Activated T-cell treated with anti-CD3 and anti-CD28 coated beads, Interleukin-2, amount 50 U/mL, for 24 hours (primary cell): ENCODE measurements around the gene KIT.

Experiments
- DNase-seq: peaks from one replicate; pipeline ENCODE4 v3.0.0-alpha.2; 2020
- H3K27ac Mint-ChIP-seq: 2 replicates; pipeline ENCODE4 v1.8.0; 2020; ENCODE audit warnings: mild to moderate bottlenecking, mixed read lengths
- H3K27me3 Mint-ChIP-seq: 2 replicates; pipeline ENCODE4 v1.8.0; 2020; ENCODE audit warnings: mixed read lengths
- H3K36me3 Mint-ChIP-seq: 2 replicates; pipeline ENCODE4 v1.8.0; 2020; ENCODE audit warnings: low read depth, mixed read lengths
- H3K4me1 Mint-ChIP-seq: 2 replicates; pipeline ENCODE4 v1.8.0; 2020; ENCODE audit warnings: low read depth, mixed read lengths
- H3K4me3 Mint-ChIP-seq: 2 replicates; pipeline ENCODE4 v1.8.0; 2020; ENCODE audit warnings: mild to moderate bottlenecking, moderate library complexity, mixed read lengths
- H3K9me3 Mint-ChIP-seq: 2 replicates; pipeline ENCODE4 v1.8.0; 2020; ENCODE audit warnings: mixed read lengths

The KIT gene

GRCh38 chr4:54675721-54676461, 18.1 kb downstream of the KIT start:
- Mint-ChIP-seq H3K36me3 (no peaks in the 10 kb centered on the region), H3K4me1 (no peaks in the 10 kb centered on the region), H3K4me3 (no peak overlapping the region), H3K9me3 (no peaks in the 10 kb centered on the region), H3K27me3 (peaks cover 4% of the 10 kb centered on the region), H3K27ac (no peak overlapping the region)
- no peak for DNase-seq

GRCh38 chr4:54676658-54677057, 18.9 kb downstream of the KIT start:
- peaks cover 4% of the 10 kb centered on the region for H3K27me3 Mint-ChIP-seq
- H3K9me3 Mint-ChIP-seq = no peaks in the 10 kb centered on the region
- no peaks in the 10 kb centered on the region for H3K4me1 Mint-ChIP-seq
- no peak for DNase-seq
- H3K4me3 Mint-ChIP-seq = no peak overlapping the region
- H3K36me3 Mint-ChIP-seq = no peaks in the 10 kb centered on the region
- H3K27ac Mint-ChIP-seq = no peak overlapping the region

GRCh38 chr4:54677416-54677815, 19.7 kb downstream of the KIT start:
- no peaks in the 10 kb centered on the region for H3K4me1 Mint-ChIP-seq
- DNase-seq = no peak
- H3K27ac Mint-ChIP-seq = no peak overlapping the region
- peaks cover 4% of the 10 kb centered on the region for H3K27me3 Mint-ChIP-seq
- H3K36me3 Mint-ChIP-seq = no peaks in the 10 kb centered on the region
- H3K4me3 Mint-ChIP-seq = no peak overlapping the region
- H3K9me3 Mint-ChIP-seq = no peaks in the 10 kb centered on the region

GRCh38 chr4:54677853-54678650, 20.3 kb downstream of the KIT start:
- H3K4me1 Mint-ChIP-seq = no peaks in the 10 kb centered on the region
- peaks cover 4% of the 10 kb centered on the region for H3K27me3 Mint-ChIP-seq
- H3K4me3 Mint-ChIP-seq = no peak overlapping the region
- no peaks in the 10 kb centered on the region for H3K9me3 Mint-ChIP-seq
- no peaks in the 10 kb centered on the region for H3K36me3 Mint-ChIP-seq
- H3K27ac Mint-ChIP-seq = no peak overlapping the region
- DNase-seq = no peak

GRCh38 chr4:54678826-54679225, 21.1 kb downstream of the KIT start:
- Mint-ChIP-seq H3K36me3 (no peaks in the 10 kb centered on the region), H3K4me1 (peaks cover 4% of the 10 kb centered on the region), H3K4me3 (no peak overlapping the region), H3K27me3 (peaks cover 4% of the 10 kb centered on the region), H3K27ac (no peak overlapping the region), H3K9me3 (no peaks in the 10 kb centered on the region)
- DNase-seq = no peak

GRCh38 chr4:54679813-54680212, 22.1 kb downstream of the KIT start:
- no peak for DNase-seq
- Mint-ChIP-seq H3K27me3 (peaks cover 4% of the 10 kb centered on the region), H3K9me3 (no peaks in the 10 kb centered on the region), H3K27ac (no peak overlapping the region), H3K4me1 (peaks cover 13% of the 10 kb centered on the region), H3K36me3 (no peaks in the 10 kb centered on the region), H3K4me3 (no peak overlapping the region)

- DNase-seq = peak; percentile 60
- Mint-ChIP-seq H3K27ac (peak overlapping the region; percentile 8), H3K4me3 (no peak overlapping the region), H3K27me3 (no peaks in the 10 kb centered on the region), H3K4me1 (peaks cover 21% of the 10 kb centered on the region), H3K36me3 (no peaks in the 10 kb centered on the region), H3K9me3 (no peaks in the 10 kb centered on the region)
These were observed 26.0 kb downstream of the KIT start for GRCh38 chr4:54683616-54684346.

GRCh38 chr4:54685810-54686209, 28.1 kb downstream of the KIT start:
- H3K9me3 Mint-ChIP-seq = no peaks in the 10 kb centered on the region
- no peak for DNase-seq
- H3K27ac Mint-ChIP-seq = no peak overlapping the region
- H3K27me3 Mint-ChIP-seq = no peaks in the 10 kb centered on the region
- H3K4me3 Mint-ChIP-seq = no peak overlapping the region
- no peaks in the 10 kb centered on the region for H3K36me3 Mint-ChIP-seq
- H3K4me1 Mint-ChIP-seq = peaks cover 21% of the 10 kb centered on the region

GRCh38 chr4:54687887-54688841, 30.4 kb downstream of the KIT start:
- Mint-ChIP-seq H3K9me3 (no peaks in the 10 kb centered on the region), H3K27ac (no peak overlapping the region), H3K27me3 (no peaks in the 10 kb centered on the region), H3K36me3 (no peaks in the 10 kb centered on the region), H3K4me3 (no peak overlapping the region), H3K4me1 (peaks cover 21% of the 10 kb centered on the region)
- DNase-seq = no peak

GRCh38 chr4:54695337-54695736, 37.6 kb downstream of the KIT start:
- Mint-ChIP-seq H3K4me3 (no peak overlapping the region), H3K36me3 (no peaks in the 10 kb centered on the region), H3K4me1 (no peaks in the 10 kb centered on the region), H3K9me3 (no peaks in the 10 kb centered on the region), H3K27me3 (no peaks in the 10 kb centered on the region), H3K27ac (no peak overlapping the region)
- no peak for DNase-seq

GRCh38 chr4:54695788-54696187, 38.0 kb downstream of the KIT start:
- H3K27ac Mint-ChIP-seq = no peak overlapping the region
- no peaks in the 10 kb centered on the region for H3K27me3 Mint-ChIP-seq
- no peaks in the 10 kb centered on the region for H3K9me3 Mint-ChIP-seq
- DNase-seq = no peak
- no peaks in the 10 kb centered on the region for H3K36me3 Mint-ChIP-seq
- H3K4me1 Mint-ChIP-seq = no peaks in the 10 kb centered on the region
- no peak overlapping the region for H3K4me3 Mint-ChIP-seq

GRCh38 chr4:54696649-54697048, 38.9 kb downstream of the KIT start:
- no peak for DNase-seq
- H3K36me3 Mint-ChIP-seq = no peaks in the 10 kb centered on the region
- no peaks in the 10 kb centered on the region for H3K27me3 Mint-ChIP-seq
- H3K27ac Mint-ChIP-seq = no peak overlapping the region
- no peak overlapping the region for H3K4me3 Mint-ChIP-seq
- no peaks in the 10 kb centered on the region for H3K4me1 Mint-ChIP-seq
- H3K9me3 Mint-ChIP-seq = no peaks in the 10 kb centered on the region

- no peaks in the 10 kb centered on the region for H3K9me3 Mint-ChIP-seq
- H3K4me1 Mint-ChIP-seq = no peaks in the 10 kb centered on the region
- H3K27me3 Mint-ChIP-seq = no peaks in the 10 kb centered on the region
- no peak for DNase-seq
- H3K27ac Mint-ChIP-seq = no peak overlapping the region
- no peak overlapping the region for H3K4me3 Mint-ChIP-seq
- no peaks in the 10 kb centered on the region for H3K36me3 Mint-ChIP-seq
These were observed 43.2 kb downstream of the KIT start for GRCh38 chr4:54700986-54701385.

- no peak for DNase-seq
- Mint-ChIP-seq H3K27me3 (peaks cover 8% of the 10 kb centered on the region), H3K27ac (no peak overlapping the region), H3K36me3 (no peaks in the 10 kb centered on the region), H3K4me3 (no peak overlapping the region), H3K4me1 (no peaks in the 10 kb centered on the region), H3K9me3 (no peaks in the 10 kb centered on the region)
These were observed 45.4 kb downstream of the KIT start for GRCh38 chr4:54703182-54703581.
